Heart left ventricle (tissue), 13 donors: ENCODE measurements around the gene TAF9B.

Experiments
- POLR2A ChIP-seq, 2 donors: fragments of 450-650 bp; IDR thresholded peaks; one replicate each; pipeline ENCODE4 v1.6.1; 2017; ENCODE audit warnings: antibody characterized with exemption in 2 of 2, mild to moderate bottlenecking in 2 of 2, moderate library complexity in 2 of 2
- TF ChIP-seq, protein P1 (sequence below), 12 donors: fragments of 200-600 bp; sonication (generic) in 4 of 12; IDR thresholded peaks; one replicate each; pipeline versions ENCODE4 v1.5.0 to v1.8.0; 2018 to 2022; ENCODE audit warnings: antibody characterized with exemption in 12 of 12, mild to moderate bottlenecking in 5 of 12
- donor health status: ischemic (EF 13 %, LVEDD 7.1; RV severe dilation, severe dysfunction).
- donor health status: DM: no; HTN: yes; CAD: no.
- donor health status: DM: no; HTN: no; CAD: no.
- donor health status: ischemic (EF 25% LVEDD 6.9; RV normal size, moderate dysfunction).
- donor health status: ischemic (EF 25% LVEDD 5.7; RV mildly dilated, moderate dysfunction).
- donor health status: ischemic (EF 35%, LVEDD 5.7; RV mildly dilated, moderate dysfunction).
- donor health status: nonischemic (EF 11% LVEDD 7.7; RV severe dilation, severe dysfunction).
- donor health status: DM: yes; HTN: yes; CAD: no.
- donor health status: PGD.
- donor health status: ischemic (EF 29% LVEDD 5.4; RV normal size, mild dysfunction).
- donor health status: nonischemic (EF 23%, LVEDD 6.1; RV moderate dilation, normal function).

DNA sequence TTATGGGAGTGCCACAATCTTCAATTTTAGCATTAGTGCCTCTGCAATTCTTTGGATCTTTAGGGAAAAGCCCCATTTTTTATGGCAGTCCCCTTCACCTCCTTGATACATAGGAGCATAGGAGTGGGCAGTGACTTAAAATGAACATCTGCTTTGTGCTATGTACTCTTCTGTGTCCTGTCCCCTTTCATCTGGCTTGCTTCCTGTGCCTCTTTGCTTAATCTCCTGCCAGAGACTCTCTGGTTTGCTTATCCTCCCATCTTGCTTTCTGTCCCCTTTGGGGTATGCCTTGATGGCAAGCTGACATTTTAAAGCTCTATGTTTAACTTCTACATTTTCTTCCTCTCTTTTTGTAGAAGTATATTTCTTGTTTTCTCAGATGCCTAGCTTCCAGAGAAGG is 23.1 kb downstream of the TAF9B start:
- TF ChIP-seq, protein P1, sequence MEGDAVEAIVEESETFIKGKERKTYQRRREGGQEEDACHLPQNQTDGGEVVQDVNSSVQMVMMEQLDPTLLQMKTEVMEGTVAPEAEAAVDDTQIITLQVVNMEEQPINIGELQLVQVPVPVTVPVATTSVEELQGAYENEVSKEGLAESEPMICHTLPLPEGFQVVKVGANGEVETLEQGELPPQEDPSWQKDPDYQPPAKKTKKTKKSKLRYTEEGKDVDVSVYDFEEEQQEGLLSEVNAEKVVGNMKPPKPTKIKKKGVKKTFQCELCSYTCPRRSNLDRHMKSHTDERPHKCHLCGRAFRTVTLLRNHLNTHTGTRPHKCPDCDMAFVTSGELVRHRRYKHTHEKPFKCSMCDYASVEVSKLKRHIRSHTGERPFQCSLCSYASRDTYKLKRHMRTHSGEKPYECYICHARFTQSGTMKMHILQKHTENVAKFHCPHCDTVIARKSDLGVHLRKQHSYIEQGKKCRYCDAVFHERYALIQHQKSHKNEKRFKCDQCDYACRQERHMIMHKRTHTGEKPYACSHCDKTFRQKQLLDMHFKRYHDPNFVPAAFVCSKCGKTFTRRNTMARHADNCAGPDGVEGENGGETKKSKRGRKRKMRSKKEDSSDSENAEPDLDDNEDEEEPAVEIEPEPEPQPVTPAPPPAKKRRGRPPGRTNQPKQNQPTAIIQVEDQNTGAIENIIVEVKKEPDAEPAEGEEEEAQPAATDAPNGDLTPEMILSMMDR (IDR thresholded peaks at IDR 0.05) = no peak
- TF ChIP-seq POLR2A (IDR thresholded peaks at IDR 0.05) = no peak
